Suprapubic skin (tissue), 3 donors: ENCODE data around the gene AUTS2.

ENCODE experiments used
- EP300 ChIP-seq: sonication (generic); formaldehyde crosslinking; IDR thresholded peaks from one replicate; pipeline ENCODE4 v1.6.1; 2017; ENCODE audit warnings: antibody characterized with exemption
- TF ChIP-seq, protein P1 (sequence below), 2 donors: fragments of 200-600 bp in 1 of 2; fragments of 450-650 bp in 1 of 2; sonication (generic) in 1 of 2; IDR thresholded peaks; one replicate each; pipeline ENCODE4 v1.5.1; 2016 to 2019; ENCODE audit warnings: antibody characterized with exemption in 2 of 2, mild to moderate bottlenecking in 1 of 2, moderate library complexity in 1 of 2

DNA sequence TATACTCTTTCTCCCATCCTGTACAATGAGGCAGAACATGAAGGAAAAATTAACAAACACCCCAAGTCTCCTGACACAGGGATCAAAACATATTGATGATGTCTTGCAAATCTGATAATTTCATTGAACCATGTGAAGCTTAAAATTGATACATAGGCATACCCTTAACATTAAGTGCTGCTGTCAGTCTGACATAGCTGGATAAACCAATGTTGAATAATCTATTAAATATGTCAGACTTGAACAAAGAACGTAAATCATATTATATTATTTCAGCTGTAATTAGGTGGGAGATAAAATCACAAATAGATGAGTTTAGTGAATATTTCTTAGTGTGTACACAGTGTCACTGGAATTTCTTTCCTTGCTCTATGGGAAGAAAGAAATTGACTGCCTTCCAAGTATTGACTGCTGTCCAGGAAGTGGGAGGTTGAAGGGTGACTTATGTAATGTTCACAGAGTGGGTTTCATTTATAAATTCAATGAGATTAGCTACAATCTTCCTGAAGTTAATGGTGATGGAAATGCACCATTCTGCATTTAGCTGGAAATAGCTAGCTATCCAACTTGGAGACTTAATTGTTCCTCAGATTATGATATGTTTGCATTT lies 170.8 kb downstream of the AUTS2 start:
- TF ChIP-seq, protein P1, sequence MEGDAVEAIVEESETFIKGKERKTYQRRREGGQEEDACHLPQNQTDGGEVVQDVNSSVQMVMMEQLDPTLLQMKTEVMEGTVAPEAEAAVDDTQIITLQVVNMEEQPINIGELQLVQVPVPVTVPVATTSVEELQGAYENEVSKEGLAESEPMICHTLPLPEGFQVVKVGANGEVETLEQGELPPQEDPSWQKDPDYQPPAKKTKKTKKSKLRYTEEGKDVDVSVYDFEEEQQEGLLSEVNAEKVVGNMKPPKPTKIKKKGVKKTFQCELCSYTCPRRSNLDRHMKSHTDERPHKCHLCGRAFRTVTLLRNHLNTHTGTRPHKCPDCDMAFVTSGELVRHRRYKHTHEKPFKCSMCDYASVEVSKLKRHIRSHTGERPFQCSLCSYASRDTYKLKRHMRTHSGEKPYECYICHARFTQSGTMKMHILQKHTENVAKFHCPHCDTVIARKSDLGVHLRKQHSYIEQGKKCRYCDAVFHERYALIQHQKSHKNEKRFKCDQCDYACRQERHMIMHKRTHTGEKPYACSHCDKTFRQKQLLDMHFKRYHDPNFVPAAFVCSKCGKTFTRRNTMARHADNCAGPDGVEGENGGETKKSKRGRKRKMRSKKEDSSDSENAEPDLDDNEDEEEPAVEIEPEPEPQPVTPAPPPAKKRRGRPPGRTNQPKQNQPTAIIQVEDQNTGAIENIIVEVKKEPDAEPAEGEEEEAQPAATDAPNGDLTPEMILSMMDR (IDR thresholded peaks at IDR 0.05): no peak
- no peak for TF ChIP-seq EP300
